GM20000 (cell line): ENCODE data around the gene SLC9A8.

Experiments used
- DNase-seq: peaks from one replicate; pipeline ENCODE4 v3.0.0; 2012; ENCODE audit warnings: low spot score
- CTCF ChIP-seq: IDR thresholded peaks from 2 replicates; pipeline ENCODE4 v1.5.1; 2012; ENCODE audit warnings: mild to moderate bottlenecking, control low read depth; ENCODE audit errors: extremely low read depth, missing control alignments

The SLC9A8 gene

DNA sequence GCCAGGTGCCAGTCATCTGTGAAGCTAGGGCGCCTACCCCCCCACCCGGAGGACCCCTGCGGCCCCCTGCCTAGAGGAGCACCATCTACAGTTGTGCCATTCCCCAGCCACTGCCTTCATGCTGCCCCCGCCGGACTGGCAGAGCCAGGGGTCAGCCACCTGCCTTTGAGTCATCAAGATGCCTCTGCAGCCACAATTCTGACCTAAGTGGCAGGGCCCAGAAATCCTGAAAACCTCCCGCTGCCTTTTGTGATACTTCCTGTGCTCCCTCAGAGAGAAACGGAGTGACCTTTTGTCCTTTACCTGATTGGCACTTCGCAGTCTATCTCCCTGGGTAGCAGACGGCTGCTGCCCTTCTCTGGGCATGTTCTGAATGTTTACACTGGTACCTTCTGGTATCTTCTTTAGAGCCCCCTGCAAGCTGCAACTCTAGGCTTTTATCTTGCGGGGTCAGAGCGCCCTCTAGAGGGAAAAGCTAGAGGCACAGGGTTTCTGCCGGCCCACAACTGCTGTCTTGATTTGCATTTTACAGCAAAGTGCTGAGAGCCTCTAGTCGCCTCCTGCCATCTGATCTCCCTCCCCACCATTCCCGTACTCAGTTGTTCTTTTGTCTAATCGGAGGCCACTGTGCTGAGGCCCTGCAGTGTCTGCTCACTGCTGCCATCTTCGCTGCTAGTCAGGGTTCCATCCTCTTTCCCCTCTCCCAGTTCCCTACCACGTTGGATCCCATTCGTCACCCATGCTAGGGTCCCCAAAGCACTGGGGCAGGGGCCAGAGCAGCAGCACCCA, 75.8 kb downstream of the SLC9A8 start:
- peak; percentile 84 for DNase-seq
- peak; percentile 75 for TF ChIP-seq CTCF

- DNase-seq, result no peak
- no peak for TF ChIP-seq CTCF
Measured at GRCh38 chr20:49889001-49889934, 76.6 kb downstream of the SLC9A8 start.

- no peak for DNase-seq
- no peak for TF ChIP-seq CTCF
Measured at GRCh38 chr20:49889935-49890333, 77.3 kb downstream of the SLC9A8 start.

DNA sequence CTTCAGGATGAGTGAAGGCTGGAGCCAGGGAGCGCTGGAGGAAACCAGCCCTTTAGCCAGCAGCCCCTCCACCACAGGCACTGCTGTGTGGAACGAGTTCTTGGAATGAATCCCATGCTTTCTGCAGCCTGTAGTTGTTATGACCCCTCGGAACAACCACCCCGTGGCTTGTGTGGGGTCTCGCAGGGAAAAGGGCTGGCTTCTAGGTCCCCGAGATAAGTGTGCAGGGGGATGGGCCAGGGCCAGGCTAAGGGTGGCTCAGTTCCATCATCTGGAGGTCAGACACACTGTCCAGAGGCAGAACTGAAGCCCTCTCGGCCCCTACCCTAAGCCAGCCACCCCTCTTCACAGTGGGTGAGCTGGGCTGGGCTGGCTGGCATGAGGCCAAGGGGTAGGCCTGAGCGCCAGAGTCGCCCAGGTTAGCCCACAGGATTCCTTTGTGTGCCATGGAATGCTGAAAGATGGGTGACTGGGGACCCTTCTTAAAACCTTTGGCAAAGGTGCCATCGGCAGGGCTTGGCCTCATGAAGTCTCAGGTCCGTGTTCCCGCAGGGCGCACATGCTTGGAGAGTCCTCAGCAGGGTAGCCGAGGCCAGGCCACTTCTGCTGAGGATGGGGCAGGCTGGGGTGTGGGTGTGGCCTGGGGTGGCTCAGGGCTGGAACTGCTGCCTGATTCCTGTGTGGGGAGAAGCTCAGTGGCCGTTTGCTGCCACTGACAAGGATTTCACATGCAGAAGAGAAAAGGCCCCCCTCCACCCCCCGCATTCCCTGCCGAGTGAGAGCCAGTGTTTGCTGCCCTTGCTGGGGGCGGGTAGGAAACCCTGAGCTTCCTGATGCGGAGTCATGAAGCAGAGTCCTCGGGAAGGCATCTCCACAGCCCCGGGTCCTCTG, 78.1 kb downstream of the SLC9A8 start:
- TF ChIP-seq CTCF, result no peak
- DNase-seq, result no peak

- TF ChIP-seq CTCF, result no peak
- no peak for DNase-seq
Measured at GRCh38 chr20:49891476-49892110, 79.0 kb downstream of the SLC9A8 start.

GRCh38 chr20:49892260-49892659, 79.6 kb downstream of the SLC9A8 start:
- TF ChIP-seq CTCF, result no peak
- no peak for DNase-seq
